Adrenal gland (tissue), 19 donors: ENCODE results near the gene MSANTD1. TPM values are rescaled to one million over a fixed set of nuclear protein-coding genes. Genes with fewer than 3 reads are reported as not detected.

ENCODE experiments used
- DNase-seq, 7 donors: peaks; one replicate each; pipeline ENCODE4 v3.0.0-alpha.2; 2019 to 2020
- H3K27ac ChIP-seq, 5 donors: fragments of 200-600 bp; sonication (generic) in 4 of 5; 1 replicate in 3 of 5; 2 replicates in 2 of 5; pipeline versions ENCODE4 v1.5.1 to v1.8.0; 2016 to 2020; ENCODE audit warnings: mild to moderate bottlenecking in 1 of 5
- H3K27me3 ChIP-seq: fragments of 200-600 bp; 2 replicates; pipeline ENCODE4 v1.8.0; 2021
- H3K36me3 ChIP-seq, 2 donors: fragments of 200-600 bp; replicated peaks in 1 of 2; 1 replicate in 1 of 2; 2 replicates in 1 of 2; pipeline versions ENCODE4 v1.5.1 to v1.8.0; 2018 to 2022
- H3K4me1 ChIP-seq, 2 donors: fragments of 200-600 bp; replicated peaks in 1 of 2; 1 replicate in 1 of 2; 2 replicates in 1 of 2; pipeline versions ENCODE4 v1.5.1 to v1.8.0; 2018 to 2021
- H3K4me3 ChIP-seq, 4 donors: fragments of 200-600 bp; sonication (generic) in 3 of 4; one replicate each; pipeline ENCODE4 v1.5.1; 2016 to 2018
- H3K9me3 ChIP-seq, 3 donors: fragments of 200-600 bp; sonication (generic) in 1 of 3; replicated peaks in 1 of 3; 1 replicate in 2 of 3; 2 replicates in 1 of 3; pipeline versions ENCODE4 v1.5.1 to v1.8.0; 2016 to 2021
- POLR2A ChIP-seq, 2 donors: fragments of 450-650 bp; IDR thresholded peaks; one replicate each; pipeline ENCODE4 v1.6.1; 2017; ENCODE audit warnings: antibody characterized with exemption in 2 of 2, mild to moderate bottlenecking in 2 of 2, moderate library complexity in 1 of 2
- whole genome bisulfite sequencing, 4 donors: extraction: QIAGEN DNeasy Blood & Tissue Kit in 2 of 4; methylation state at CpG; one replicate each; pipeline versions ENCODE4 v1.1.5 to v1.1.7; 2013 to 2017; 5-methylcytosine and 5-hydroxymethylcytosine counted together
- intact Hi-C, 2 donors: fragments of 100-400 bp; cut with DNase I; formaldehyde crosslinking; loops; one replicate each; pipeline versions ENCODE4 v1.14.1 to v1.15.0; 2022 to 2023
- long read RNA-seq, 10 donors: library from polyadenylated mRNA in 3 of 10; unstranded in 2 of 10; stranded (forward) in 1 of 10; transcript quantifications; one replicate each; pipeline ENCODE4 v2.0.0 and lab custom pipeline, GENCODE V29; 2021 to 2026
- polyA plus RNA-seq, 3 donors: library from polyadenylated mRNA; stranded (reverse); fragments of 200-250 nt in 2 of 3; fragments of 350-450 nt in 1 of 3; fragmentation: Illumina TruSeq in 1 of 3; extraction: RNeasy Lipid Tissue Mini Kit (QIAGEN cat#74804) in 1 of 3; gene quantifications; one replicate each; pipeline ENCODE4 v1.2.3, GENCODE V29; 2013 to 2014
- total RNA-seq, 9 donors: library from RNA; depleted of rRNA in 4 of 9; stranded (reverse); fragments of >200 nt in 4 of 9; fragments of 120-200 nt in 1 of 9; fragmentation: NEBNext Ultra II Directional in 1 of 9; extraction: Animal tissue kit (Norgen Biotek cat#: 25700) in 1 of 9; gene quantifications; one replicate each; pipeline versions ENCODE4 v1.1.0 to v1.2.4, GENCODE V29; 2013 to 2023
- TF ChIP-seq, protein P1 (sequence below), 6 experiments: fragments of 450-650 bp in 4 of 6; fragments of 200-600 bp in 2 of 6; sonication (generic) in 1 of 6; IDR thresholded peaks; 1 replicate in 5 of 6; 2 replicates in 1 of 6; pipeline versions ENCODE4 v1.5.1 to v1.8.0; 2016 to 2021; ENCODE audit warnings: antibody characterized with exemption in 6 of 6, mild to moderate bottlenecking in 2 of 6, moderate library complexity in 1 of 6
- donor health status: healthy with polysubstance abuse.
- donor health status: Bipolar disorder and iron deficiency.
- donor health status: DM: yes; HTN: yes; CAD: no.
- donor health status: DM: no; HTN: no; CAD: no.
- donor health status: DM: no; HTN: no; CAD: no.
- donor health status: DM: yes; HTN: yes; CAD: no.

MSANTD1 gene
- total RNA-seq (1 to 10 TPM in 1 of 9 donors, under 1 TPM in 7, not detected in 1; 0.28 to 3.0 (median 0.43) TPM), polyA plus RNA-seq (1 to 10 TPM in 1 of 3 donors, under 1 TPM in 2; 0.05 to 1.1 (median 0.24) TPM)
- long read RNA-seq, donor 1: 0 reads
- long read RNA-seq, donor 2: 0 reads
- long read RNA-seq, donor 3: 0 reads
- long read RNA-seq, donor 4, partial matches to known transcripts: 0 of 1 reads
- long read RNA-seq, donor 4, other reads (novel, unspliced or antisense): 1 of 1 reads
- long read RNA-seq, donor 5: 0 reads
- long read RNA-seq, donor 6: 0 reads
- long read RNA-seq, donor 7: 0 reads
- long read RNA-seq, donor 8: 0 reads
- long read RNA-seq, donor 9: 0 reads
- long read RNA-seq, donor 10: 0 reads

DNA sequence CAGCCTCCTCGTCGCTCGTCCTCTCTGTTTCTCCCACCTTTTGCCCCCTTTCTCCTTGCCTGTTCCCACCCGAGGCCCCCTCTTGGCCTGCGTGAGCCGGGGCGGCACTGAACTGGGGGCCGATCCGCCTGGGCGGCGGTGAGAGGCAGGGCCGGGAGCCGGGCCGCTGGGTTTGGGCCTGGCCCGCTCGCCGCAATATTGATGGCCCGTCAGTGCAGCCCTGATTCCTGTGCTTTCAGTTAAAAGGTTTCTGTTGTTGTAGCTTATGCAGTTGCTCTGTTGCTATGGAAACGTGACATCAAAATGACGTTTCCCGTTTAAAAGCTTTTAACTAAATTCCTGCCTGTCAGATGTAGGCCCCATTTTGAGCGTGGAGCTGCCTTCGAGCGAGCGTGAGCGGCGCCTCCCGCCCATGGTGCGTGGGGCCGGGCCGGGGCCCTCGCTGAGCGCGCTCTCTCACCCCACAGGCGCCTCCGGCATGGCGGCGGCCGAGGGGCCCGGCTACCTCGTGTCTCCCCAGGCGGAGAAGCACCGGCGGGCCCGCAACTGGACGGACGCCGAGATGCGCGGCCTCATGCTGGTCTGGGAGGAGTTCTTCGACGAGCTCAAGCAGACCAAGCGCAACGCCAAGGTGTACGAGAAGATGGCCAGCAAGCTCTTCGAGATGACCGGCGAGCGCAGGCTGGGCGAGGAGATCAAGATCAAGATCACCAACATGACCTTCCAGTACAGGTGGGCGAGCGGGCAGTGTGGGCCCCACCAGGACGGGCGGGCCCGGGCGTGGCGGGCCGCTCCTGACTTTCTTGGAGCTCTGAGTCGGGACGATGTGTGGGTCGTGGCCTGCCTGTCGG lies at the start of gene MSANTD1:
Gene MSANTD1, plus strand, starts transcription at position 349 of the 851 bp plus-strand sequence. Its CDS starts 64 bp downstream, at position 413.
- no peak for TF ChIP-seq POLR2A (IDR thresholded peaks at IDR 0.05)
- TF ChIP-seq, protein P1, sequence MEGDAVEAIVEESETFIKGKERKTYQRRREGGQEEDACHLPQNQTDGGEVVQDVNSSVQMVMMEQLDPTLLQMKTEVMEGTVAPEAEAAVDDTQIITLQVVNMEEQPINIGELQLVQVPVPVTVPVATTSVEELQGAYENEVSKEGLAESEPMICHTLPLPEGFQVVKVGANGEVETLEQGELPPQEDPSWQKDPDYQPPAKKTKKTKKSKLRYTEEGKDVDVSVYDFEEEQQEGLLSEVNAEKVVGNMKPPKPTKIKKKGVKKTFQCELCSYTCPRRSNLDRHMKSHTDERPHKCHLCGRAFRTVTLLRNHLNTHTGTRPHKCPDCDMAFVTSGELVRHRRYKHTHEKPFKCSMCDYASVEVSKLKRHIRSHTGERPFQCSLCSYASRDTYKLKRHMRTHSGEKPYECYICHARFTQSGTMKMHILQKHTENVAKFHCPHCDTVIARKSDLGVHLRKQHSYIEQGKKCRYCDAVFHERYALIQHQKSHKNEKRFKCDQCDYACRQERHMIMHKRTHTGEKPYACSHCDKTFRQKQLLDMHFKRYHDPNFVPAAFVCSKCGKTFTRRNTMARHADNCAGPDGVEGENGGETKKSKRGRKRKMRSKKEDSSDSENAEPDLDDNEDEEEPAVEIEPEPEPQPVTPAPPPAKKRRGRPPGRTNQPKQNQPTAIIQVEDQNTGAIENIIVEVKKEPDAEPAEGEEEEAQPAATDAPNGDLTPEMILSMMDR (IDR thresholded peaks at IDR 0.05): no peak
- Histone ChIP-seq H3K4me1 (no peaks in the 10 kb centered on the region), H3K4me3 (no peak within 1 kb of the TSS), H3K27ac (no peak within 1 kb of the TSS), H3K9me3 (no peaks in the 10 kb centered on the region), H3K36me3 (peaks cover 0 to 2% of the 10 kb centered on the region in 2 donors), H3K27me3 (no peaks in the 10 kb centered on the region)
- DNase-seq: no peak
- intact Hi-C loops: no loop called here
- WGBS, 4 donors: 84 to 91% (median 87%) methylated on average over 43 to 72 of the region's 72 CpGs

DNA sequence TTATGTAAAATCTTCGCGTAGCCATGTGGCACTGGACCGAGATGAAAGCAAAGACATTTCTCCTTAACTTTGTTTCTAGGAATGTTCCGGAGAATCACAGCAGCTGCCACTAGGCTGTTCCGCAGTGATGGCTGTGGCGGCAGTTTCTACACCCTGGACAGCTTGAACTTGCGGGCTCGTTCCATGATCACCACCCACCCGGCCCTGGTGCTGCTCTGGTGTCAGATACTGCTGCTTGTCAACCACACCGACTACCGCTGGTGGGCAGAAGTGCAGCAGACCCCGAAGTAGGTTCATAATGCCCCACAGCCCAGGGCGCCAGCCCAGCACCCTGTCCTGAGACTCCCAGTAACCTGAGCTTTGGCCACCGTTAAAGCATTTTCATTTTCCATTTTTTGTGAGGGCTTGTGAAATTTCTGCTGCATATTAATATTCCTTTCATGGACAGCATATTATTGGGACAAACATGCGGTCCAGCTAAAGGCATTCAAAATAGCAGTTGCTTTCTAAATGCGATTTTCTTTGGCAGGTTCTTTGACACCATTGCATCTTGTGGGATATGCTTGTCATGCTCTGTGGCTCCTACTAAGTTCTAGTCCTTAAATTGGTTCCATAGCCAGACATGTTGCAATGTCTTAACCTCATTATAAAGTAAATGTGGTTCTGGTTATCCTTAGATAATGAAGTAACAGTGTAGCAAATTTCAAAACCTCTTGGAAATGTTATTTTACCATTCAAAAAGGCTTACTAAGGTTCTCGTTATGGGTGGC lies 49.1 kb upstream of the MSANTD1 start:
- Histone ChIP-seq H3K27me3 (no peaks in the 10 kb centered on the region), H3K4me1 (peaks cover 8 to 18% of the 10 kb centered on the region in 2 donors), H3K36me3 (peaks cover 0 to 10% of the 10 kb centered on the region in 2 donors), H3K9me3 (no peaks in the 10 kb centered on the region), H3K27ac (no peak overlapping the region), H3K4me3 (no peak overlapping the region)
- intact Hi-C loops: loop anchor here in 1 of 2 donors (10.0 kb wide), 1 partner anchor 245 kb away; the partner anchor contains the start of gene HGFAC
- peak in 1 of 7 donors; percentile 43 for DNase-seq
- TF ChIP-seq, protein P1 (IDR thresholded peaks at IDR 0.05): no peak
- TF ChIP-seq POLR2A (IDR thresholded peaks at IDR 0.05): no peak
- WGBS, 4 donors: 93 to 97% (median 95%) methylated on average over 12 to 17 of the region's 17 CpGs

DNA sequence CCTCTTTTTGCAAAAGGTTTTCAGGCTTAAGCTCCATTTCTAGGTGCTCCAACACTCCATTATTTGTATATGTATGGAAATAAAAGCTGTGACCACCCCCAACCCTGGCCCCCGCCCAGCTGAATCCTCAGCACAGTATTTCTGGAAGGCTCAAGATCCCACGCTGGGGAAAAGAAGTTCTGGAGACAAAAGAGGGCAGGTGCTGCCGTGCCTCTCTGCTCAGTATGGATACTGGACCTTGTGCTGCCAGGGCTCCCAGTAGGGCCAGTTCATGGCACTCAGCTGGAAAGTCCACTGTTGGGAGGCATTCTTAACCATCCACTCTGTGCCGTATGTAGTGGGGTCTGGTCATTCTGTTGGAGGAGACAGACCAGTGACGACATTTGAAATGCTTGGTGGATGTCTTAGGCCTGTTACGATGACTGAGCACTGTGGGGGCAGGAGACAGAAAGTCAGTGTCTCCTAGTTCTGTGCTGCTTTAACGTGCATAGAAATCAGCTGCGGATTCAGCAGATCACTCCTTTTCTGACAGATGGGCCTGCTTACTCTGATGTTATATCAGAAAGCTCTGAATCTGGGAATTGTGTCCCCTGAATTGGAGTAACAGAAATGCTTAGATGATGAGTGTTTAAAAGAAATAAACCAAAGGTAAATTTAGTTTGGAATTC lies 48.4 kb upstream of the MSANTD1 start:
- Histone ChIP-seq H3K4me3 (no peak overlapping the region), H3K9me3 (no peaks in the 10 kb centered on the region), H3K4me1 (peaks cover 8 to 18% of the 10 kb centered on the region in 2 donors), H3K27ac (no peak overlapping the region), H3K36me3 (peaks cover 0 to 10% of the 10 kb centered on the region in 2 donors), H3K27me3 (no peaks in the 10 kb centered on the region)
- intact Hi-C loops: no loop called here
- peak in 2 of 7 donors; percentile 3 to 39 for DNase-seq
- WGBS, 4 donors: 92 to 95% (median 94%) methylated on average over 8 of the region's 8 CpGs
- no peak for TF ChIP-seq POLR2A (IDR thresholded peaks at IDR 0.05)
- TF ChIP-seq, protein P1 (IDR thresholded peaks at IDR 0.05): no peak
